Measurements from ENCODE around the gene TNS3. TPM values are rescaled to one million over a fixed set of nuclear protein-coding genes. Genes with fewer than 3 reads are reported as not detected.

Gene TNS3
- total RNA-seq, 1 donor from 2014 or later = 41.2 TPM

GRCh38 chr7:47236480-47237129 is 345.3 kb downstream of the TNS3 start:
- Histone ChIP-seq H3K27me3 (ENCODE audit: control insufficient read depth, insufficient read depth, low read length) (no peaks in the 10 kb centered on the region), H3K4me3 (ENCODE audit: low read depth, low read length) (no peak overlapping the region), H3K36me3 (ENCODE audit: control insufficient read depth, insufficient read depth, low read length) (no peaks in the 10 kb centered on the region)
- DNase-seq (ENCODE audit: low read depth) = no peak
- TF ChIP-seq, protein P1, sequence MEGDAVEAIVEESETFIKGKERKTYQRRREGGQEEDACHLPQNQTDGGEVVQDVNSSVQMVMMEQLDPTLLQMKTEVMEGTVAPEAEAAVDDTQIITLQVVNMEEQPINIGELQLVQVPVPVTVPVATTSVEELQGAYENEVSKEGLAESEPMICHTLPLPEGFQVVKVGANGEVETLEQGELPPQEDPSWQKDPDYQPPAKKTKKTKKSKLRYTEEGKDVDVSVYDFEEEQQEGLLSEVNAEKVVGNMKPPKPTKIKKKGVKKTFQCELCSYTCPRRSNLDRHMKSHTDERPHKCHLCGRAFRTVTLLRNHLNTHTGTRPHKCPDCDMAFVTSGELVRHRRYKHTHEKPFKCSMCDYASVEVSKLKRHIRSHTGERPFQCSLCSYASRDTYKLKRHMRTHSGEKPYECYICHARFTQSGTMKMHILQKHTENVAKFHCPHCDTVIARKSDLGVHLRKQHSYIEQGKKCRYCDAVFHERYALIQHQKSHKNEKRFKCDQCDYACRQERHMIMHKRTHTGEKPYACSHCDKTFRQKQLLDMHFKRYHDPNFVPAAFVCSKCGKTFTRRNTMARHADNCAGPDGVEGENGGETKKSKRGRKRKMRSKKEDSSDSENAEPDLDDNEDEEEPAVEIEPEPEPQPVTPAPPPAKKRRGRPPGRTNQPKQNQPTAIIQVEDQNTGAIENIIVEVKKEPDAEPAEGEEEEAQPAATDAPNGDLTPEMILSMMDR (IDR thresholded peaks at IDR 0.05; ENCODE audit: insufficient read depth, low read length, poor library complexity, severe bottlenecking) = no peak

DNA sequence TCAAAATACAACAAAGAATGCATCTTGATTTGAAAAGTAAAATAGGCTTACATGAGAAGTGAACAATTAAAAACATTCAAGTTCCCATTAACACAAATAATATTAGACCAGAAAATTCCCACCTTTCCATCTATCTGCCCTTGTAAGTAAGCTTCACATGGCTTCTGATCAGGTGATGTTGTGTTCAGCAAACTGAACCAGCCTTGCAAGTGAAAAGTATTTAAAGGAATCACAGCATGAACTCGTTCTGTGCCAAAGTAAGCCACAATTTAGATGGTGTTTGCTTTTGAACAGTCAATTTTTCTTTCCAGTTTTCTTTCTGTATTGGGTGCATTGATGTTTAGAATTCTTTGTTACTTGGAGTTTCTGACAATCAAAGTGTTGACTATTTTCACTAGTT is 347.9 kb downstream of the TNS3 start:
- DNase-seq (ENCODE audit: low read depth) = no peak
- Histone ChIP-seq H3K4me3 (ENCODE audit: low read depth, low read length) (no peak overlapping the region), H3K27me3 (ENCODE audit: control insufficient read depth, insufficient read depth, low read length) (no peaks in the 10 kb centered on the region), H3K36me3 (ENCODE audit: control insufficient read depth, insufficient read depth, low read length) (no peaks in the 10 kb centered on the region)
- TF ChIP-seq, protein P1 (IDR thresholded peaks at IDR 0.05; ENCODE audit: insufficient read depth, low read length, poor library complexity, severe bottlenecking) = no peak

- no peaks in the 10 kb centered on the region for H3K27me3 ChIP-seq (ENCODE audit: control insufficient read depth, insufficient read depth, low read length)
- no peaks in the 10 kb centered on the region for H3K36me3 ChIP-seq (ENCODE audit: control insufficient read depth, insufficient read depth, low read length)
- no peak for DNase-seq (ENCODE audit: low read depth)
- no peak overlapping the region for H3K4me3 ChIP-seq (ENCODE audit: low read depth, low read length)
- TF ChIP-seq, protein P1 (IDR thresholded peaks at IDR 0.05; ENCODE audit: insufficient read depth, low read length, poor library complexity, severe bottlenecking) = peak; percentile 1
Measured at GRCh38 chr7:47232751-47233412, 349.0 kb downstream of the TNS3 start.

DNA sequence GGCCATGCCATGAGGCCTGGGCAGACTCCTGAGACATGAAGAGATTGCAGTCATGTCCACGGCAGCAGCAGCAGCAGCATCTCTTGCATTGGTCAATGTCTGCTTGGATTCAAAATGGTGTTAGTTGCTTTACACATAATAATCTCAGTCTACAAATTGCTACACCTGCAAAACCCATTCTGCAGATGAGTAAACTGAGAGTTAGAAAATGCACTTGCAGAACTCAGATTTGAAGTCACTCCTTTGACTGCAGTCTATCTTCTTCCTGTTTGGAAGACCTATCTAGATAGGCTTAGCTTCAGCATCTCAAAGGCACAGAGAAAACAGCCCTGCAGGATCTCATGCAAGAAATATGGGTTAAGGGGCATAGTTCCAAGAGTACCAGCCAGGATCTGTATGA is 350.3 kb downstream of the TNS3 start:
- Histone ChIP-seq H3K4me3 (ENCODE audit: low read depth, low read length) (no peak overlapping the region), H3K27me3 (ENCODE audit: control insufficient read depth, insufficient read depth, low read length) (no peaks in the 10 kb centered on the region), H3K36me3 (ENCODE audit: control insufficient read depth, insufficient read depth, low read length) (no peaks in the 10 kb centered on the region)
- TF ChIP-seq, protein P1 (IDR thresholded peaks at IDR 0.05; ENCODE audit: insufficient read depth, low read length, poor library complexity, severe bottlenecking) = no peak
- no peak for DNase-seq (ENCODE audit: low read depth)

GRCh38 chr7:47231032-47231431 is 350.9 kb downstream of the TNS3 start:
- H3K27me3 ChIP-seq (ENCODE audit: control insufficient read depth, insufficient read depth, low read length) = no peaks in the 10 kb centered on the region
- no peak for DNase-seq (ENCODE audit: low read depth)
- TF ChIP-seq, protein P1 (IDR thresholded peaks at IDR 0.05; ENCODE audit: insufficient read depth, low read length, poor library complexity, severe bottlenecking) = no peak
- no peaks in the 10 kb centered on the region for H3K36me3 ChIP-seq (ENCODE audit: control insufficient read depth, insufficient read depth, low read length)
- no peak overlapping the region for H3K4me3 ChIP-seq (ENCODE audit: low read depth, low read length)
